GM19324 (cell line): ENCODE measurements around the gene PRICKLE1.
"Not testable (repeated sequence)": the region's sequence is repeated elsewhere in the genome, so short reads cannot be mapped to it uniquely, and the experiment has no call there.

Experiments used
- ATAC-seq: cut with Tn5 transposase; IDR thresholded peaks from one replicate; pipeline ENCODE4 v1.9.1; 2021; ENCODE audit warnings: mild to moderate bottlenecking, moderate library complexity; ENCODE audit not compliant: unreplicated experiment, low FRiP score

PRICKLE1 gene

DNA sequence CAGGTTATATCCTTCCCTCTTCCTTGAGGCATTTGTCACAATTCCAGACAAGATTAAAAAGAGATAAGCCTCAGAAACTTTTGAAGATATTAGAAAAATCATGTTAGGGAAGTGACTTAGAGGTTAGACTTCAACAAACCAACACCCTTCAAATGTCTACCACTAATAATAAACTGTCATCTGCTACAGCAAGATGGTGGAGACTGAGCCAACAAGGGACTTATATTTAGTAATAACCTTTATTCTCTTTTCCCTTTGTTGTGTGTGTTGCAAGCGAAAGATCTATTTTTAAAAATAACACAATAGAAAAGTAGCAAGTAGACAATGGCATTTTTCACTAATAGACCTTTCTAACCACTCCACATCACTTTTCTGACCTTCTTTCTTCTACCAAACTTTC lies 28.6 kb downstream of the PRICKLE1 start:
- ATAC-seq, result no peak

DNA sequence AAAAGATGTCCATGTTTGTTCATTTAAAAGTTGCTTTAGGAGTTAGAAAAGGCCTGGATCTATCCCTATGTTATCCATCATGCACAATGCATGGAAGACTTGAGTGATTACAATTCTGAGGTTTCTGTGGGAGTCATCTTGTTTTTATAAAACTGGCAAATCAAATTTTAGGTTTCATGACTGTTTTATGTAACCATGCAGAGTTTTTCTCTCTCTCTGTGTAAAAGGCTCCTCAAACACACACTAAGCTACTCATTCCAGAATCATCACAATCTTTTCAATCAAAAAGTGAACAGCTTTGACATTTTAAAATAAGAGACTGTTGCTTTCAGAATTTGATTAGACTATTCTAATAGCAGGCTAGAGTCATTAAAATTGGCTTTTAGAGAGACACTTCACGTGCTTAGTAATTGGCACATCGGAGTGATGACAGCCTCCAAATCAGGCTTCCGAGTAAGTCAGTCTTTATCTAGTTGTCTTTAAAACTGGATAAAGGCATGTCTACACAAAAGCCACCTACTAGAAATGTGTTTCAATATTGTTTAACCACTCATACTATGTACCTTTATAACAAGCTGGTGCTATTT lies 31.9 kb downstream of the PRICKLE1 start:
- ATAC-seq, result no peak

DNA sequence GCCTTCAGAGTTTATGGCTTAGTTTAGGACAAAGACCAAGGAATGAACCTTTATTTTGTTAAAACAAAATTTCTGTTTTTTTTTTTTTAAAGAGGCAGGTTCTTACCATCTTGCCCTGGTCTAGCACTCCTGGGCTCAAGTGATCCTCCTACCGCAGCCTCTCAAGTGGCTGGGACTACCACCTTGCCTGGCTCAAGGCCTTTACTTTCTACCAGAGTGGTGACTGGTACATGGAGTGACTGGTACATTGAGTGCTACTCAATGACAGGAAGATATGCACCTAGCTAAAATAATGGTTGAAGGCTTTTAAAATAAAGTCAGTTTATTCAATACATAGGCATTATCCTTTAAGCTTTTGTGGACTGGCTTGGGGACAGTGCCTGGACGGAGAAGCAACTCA lies 32.6 kb downstream of the PRICKLE1 start:
- no peak for ATAC-seq

DNA sequence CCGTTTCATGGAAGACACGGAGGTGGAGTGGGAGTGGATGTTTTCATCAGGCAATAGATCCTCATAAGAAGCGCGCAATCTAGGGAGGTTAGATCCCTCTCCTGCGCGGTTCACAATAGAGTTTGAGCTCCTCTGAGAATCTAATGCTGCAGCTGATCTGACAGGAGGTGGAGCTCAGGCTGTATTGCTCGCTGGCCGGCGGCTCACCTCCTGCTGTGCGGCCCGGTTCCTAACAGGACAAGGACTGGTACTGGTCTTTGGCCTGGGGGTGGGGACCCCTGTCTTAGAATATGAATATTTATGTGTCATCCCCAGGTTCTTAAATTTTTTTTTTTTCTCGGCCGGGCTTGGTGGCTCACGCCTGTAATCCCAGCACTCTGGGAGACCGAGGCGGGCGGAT lies 36.7 kb downstream of the PRICKLE1 start:
- ATAC-seq, result no peak

DNA sequence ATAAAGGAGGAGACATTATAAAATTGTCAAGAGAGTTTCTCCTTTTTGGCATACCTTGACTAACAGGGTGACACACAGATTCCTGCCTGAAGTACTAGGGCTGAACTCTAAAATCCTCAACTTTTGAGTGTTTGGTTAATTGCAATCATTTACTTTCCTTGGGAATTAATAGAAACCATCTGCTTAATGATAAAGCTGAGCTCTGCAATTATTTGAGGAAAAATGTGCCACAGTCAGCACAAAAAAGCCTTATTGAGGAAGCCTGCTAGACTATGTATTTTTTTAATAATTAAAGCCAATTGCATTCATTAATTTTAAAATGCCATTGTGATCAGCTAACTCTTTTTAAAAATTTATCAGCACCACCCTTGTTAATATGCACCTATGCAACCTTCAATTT lies 38.7 kb downstream of the PRICKLE1 start:
- no peak for ATAC-seq

DNA sequence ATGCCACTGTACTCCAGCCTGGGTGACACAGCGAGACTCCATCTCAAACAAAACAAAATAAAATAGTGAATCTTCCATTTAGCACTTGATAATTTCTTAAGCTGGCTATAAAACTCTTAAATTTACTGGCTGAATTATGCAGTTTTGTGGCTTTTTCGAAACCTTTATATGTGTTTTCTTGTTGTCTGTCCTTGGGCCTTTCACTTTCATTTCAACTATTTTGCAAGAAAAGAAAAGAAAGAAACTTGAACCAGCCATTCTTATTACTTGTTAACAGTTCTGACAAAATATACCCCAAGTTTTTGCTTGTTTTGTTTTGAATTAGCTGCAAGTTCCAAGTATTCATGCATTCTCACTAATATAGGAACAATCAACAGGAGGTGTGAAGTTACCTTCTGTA lies 42.8 kb downstream of the PRICKLE1 start:
- ATAC-seq, result no peak

DNA sequence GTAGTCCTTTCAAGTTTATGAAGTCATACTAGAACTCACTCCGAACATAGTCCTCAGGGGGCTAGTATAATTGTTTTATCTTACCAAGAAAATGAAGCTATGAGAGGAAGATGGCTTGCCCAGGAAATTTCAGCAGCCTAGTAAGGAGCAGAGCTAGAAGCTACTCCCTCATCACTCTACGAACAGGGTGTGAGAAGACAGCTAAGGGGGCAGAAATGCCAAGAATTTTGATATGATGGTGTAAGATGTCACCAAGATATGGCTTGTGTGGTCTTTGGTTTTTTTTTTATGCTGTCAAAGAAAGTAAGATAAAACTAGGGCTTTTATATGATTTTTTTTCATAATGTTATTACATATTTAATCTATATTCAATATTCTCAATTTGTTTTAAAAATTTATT lies 47.6 kb downstream of the PRICKLE1 start:
- ATAC-seq, result no peak

DNA sequence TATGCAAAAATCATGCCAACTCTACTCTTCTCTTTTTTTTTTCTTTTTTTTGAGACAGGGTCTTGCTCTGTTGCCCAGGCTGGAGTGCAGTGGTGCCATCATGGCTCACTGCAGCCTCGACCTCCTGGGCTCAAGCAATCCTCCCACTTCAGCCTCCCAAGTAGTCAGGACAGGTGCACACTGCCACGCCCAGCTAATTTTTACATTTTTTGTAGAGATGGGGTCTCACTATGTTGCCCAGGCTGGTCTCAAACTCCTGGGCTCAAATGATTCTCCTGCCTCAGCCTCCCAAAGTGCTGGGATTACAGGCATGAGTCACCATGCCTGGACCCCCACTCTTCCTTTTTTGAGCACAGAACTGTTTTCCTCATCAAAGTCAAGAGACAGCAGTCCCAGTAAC lies 48.2 kb downstream of the PRICKLE1 start:
- not testable (repeated sequence) for ATAC-seq

DNA sequence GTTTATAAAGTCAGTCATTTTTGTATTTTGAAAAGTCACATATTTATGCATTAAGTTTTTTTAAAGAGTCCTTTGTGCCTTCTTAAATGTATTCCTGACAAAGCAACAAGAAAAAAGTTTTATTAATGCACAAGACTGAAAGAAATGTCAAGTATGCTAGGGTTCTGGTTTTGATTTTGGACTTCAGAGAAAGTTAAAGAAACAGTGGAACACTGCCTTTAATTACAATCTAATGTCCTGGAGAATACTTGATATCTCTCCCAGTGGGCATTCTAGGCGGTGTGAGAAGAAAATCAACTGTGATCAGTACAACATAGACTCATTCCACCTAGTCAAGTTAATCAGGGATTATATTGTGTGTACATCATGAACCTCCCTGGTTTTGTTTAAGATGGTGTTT lies 49.9 kb downstream of the PRICKLE1 start:
- ATAC-seq, result no peak

DNA sequence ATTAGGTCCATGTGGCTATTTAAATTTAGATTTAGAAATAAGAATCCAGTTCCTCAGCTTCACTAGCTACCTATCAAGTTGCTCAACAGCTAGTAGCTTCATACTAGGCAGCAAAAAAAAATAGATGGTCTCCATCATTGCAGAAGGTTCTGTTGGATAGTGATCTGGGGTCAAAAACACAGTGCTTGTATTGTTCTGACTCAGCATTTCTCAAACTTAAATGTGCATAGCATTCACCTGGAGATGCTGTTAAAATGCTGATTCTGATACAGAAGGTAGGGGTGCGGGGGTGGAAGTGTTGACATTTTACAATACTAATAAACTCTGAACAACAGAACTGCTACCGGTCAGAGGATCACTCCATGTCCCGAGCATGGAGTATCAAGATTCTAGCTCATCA lies 51.3 kb downstream of the PRICKLE1 start:
- ATAC-seq, result no peak

DNA sequence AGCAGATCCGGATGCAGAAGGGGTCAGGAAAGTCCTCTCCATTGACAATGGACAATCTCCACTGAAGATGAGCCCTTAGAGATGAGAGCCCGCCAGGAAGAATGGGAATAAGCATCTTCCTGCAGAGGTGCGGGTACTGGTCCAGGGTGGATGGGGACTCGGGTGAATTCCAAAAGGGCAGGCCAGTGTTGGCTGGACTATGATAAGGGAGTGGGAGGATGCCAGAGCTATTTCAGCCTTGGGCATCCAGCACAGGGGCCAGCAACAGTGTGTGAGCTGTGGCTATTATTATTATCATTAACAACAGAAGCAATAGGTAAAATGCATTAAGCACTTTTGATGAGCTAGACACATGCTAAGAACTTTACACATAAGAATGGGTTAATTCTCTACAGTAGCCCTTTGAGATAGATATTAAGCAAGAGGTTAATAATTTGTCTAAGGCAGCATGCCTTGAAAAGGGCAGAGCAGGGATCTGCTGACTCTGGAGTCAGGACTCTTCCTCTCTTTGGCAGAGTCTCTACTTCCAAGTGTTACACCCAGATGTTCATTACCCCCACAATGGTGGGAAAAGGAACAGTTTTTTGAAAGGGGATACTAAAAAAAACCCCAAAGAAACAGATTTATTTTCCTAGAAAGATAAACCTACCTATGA lies 55.2 kb downstream of the PRICKLE1 start:
- ATAC-seq, result no peak

DNA sequence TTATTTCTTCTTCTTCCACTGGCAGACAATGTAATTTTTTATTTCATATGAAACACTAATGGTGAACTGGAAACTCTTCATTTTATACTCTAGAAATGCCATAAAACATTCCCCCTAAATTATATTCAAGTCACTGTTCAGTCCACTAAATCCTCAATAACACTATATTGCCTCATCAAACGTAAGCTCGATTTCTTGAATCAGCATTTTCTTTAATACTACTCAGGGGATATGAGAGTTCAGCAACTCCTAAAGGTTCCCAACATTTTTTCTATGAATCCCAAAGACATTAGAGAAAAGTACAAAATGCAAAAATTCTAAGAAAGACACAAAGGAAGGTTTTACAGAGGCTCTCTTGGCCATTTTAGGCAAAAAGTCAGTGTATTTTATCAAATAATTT lies 59.3 kb downstream of the PRICKLE1 start:
- ATAC-seq, result no peak

DNA sequence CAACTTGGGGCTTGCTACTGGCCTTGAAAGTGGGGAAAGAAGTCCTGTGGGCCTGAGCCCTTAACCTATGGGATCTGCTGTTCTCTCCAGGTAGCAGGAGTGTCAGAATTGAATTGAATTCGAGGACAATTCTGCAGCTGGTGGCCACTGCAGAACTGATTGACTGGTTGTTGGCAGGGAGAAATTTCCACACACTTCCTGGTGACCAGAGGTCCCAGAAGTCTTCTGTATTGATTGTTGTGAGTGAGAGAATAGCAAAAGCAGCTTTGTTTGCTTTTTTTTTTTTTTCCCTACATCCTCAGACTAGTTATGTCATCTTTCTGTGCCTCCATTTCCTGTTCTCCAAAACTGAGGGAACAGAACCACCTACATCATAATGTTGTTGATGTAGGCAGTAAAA lies 64.1 kb downstream of the PRICKLE1 start:
- ATAC-seq, result no peak

DNA sequence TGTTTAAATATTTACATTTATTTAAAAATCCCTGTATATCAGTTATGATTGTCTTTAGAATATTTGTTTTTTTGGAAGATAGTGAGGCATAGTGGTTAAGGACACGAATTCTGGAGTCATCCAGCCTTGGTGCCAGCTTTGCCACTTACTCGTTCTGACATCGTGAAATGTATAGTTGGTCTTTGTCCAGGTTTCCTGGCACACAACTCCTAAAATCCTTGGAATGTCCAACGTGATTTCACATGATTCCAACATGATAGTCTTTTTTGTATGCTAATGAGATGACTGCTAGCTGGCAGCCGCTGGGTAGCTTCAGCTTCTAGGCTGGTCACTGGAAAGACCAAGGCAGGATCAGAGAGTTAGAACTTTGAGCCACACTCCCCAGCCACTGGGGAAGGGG lies 64.8 kb downstream of the PRICKLE1 start:
- ATAC-seq, result no peak

DNA sequence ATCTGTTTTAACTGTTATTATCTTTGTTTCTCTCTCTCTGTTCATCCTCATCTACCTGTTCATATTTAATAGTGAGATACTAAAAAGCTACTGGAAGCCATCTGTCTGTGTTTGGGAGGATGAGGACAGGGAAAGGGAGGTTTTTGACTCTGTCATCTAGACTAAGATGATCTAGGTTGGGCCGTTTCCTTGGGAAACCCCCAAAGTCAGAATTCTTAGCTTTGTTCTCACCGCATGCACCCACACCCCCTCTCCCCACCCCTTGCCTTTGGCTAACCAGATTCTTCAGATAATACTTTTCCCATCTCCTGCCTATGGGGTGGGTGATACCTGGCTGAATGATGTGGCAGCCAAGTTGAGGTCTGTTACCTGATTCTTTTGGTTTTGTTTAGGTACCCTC lies 73.0 kb downstream of the PRICKLE1 start:
- no peak for ATAC-seq

DNA sequence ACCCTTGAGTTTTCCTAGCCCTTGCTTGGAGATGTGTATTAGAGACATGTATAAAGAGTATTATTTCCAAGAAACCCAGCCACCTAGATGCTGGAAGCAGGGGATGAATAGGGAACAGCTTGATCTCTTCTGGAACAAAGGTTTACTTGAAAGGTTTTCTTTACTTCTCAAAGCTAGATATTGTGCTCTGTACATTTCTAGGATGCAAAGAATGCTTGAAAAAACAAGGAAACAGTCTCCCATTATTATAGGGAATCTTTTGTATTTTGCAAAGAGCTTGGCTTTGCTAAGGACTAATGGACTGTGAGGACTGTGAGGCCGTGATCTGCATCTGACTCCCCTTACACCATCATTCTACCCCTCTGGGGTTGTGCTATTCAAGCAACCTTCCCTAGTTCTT lies 77.9 kb downstream of the PRICKLE1 start:
- ATAC-seq, result no peak

DNA sequence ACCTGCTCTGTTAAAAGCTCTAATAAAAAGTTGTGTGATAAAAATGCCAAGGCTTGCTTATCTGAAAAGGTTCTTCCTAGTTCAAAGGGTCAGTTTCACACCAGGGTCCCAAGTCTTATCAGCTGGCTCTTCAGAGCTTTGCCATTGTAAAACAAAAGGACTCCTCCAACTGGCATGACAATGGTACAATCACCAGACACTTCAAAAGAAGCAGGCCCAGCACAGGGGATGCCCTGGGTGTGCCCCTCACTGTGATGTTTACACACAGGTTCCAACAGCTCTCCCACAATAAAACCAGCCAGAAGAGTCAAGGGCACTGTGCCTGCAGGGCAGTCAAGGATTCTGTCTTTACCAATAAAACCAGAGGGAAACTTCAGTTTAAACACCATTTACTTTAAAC lies 78.7 kb downstream of the PRICKLE1 start:
- no peak for ATAC-seq

DNA sequence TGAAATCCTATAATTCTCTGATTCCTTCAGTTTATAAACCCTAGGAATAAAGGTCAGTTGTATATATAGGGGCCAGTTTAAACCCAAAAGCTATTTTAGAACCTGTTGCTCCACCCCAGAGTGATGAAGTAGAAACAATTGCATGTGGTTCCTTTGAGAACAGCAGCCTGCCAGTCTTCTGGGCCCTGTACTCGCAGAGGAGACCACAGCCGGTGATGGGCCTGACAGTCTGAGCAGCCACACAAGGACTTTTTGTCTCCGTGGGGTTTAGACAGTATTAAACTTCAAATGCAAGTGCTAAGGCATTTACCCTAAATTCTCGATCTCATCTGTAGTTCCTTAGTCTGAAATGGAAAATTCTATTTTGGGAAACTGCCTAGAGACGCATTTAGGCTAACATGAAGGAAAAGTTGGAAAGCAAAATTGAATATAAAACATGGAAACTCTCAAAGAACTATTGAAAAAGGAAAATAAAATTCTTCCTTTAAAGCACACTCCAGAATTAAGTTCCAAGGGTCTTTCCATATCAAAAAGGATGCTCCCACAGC lies 80.6 kb downstream of the PRICKLE1 start:
- no peak for ATAC-seq

DNA sequence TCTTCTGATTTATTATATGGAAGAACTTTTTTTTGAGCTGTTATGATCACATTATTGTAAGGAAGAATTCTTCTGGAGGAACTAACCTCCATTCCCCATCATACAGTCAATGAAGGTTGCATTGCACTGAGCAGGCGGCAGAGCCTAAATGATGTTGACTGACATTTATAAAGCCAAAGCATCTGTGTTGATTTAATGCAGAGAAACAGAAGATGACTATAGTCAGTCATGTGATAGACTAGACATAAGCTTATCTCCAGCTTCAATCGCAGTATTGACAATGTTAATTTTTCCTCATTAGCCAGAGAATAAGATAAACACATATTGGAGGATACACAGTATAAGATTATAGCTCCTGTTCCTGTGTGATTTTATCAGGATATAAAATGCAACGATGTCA lies 82.0 kb downstream of the PRICKLE1 start:
- ATAC-seq, result no peak

DNA sequence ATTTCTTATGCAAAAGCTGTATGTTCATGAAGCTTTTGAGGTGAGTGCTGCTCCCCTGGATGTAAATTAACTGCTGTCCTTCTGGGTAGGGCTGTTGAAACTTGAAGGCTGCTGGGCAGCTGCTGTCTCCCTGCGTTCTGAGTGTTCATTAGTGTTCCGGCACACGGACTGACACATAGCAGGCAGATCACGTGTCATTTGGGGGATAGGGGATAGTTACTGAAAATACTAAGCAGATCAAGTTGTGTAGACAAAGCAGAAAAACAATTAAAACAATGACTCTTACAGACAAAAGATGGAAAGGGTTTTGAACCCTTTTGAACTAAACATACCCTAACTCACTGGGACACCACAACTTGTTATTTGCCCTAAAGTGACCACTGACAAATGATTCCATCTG lies 82.5 kb downstream of the PRICKLE1 start:
- no peak for ATAC-seq

DNA sequence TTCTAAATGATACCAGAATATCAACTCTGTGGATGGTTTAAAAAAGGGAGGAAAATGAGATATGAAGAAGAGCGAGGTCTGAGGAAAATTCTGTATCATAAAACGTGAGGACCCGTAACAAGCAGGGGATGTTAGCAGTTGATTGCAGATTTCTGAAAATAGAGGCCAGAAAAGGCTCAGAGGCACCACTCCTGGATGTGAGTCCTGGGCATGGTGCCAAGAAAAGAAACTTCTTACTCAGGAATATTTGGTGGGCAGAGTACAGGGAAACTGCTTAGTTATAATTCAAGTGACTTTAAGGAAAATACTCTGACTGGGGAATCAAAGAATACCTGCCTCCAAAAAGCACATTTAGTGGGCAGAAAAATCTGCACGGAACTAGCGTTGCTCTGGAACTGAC lies 85.5 kb downstream of the PRICKLE1 start:
- ATAC-seq, result no peak

DNA sequence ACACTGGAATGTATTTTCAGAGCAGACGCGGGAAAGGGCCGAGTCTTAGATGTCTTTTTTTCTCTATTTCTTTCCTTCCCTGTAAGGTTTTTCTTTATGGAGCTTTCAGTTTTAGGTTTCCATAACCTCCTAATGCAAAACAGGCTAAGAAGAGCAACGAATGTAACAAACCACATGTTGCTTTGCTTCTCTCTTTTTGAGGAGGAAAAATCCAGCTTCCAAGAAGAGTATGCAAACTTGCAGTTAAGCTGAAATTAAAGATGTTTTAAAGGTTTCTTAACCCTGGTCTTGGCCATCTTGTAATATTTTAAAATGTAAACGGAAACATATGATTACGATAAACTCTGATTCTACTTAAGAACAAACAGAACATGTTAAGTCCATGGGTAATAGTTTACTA lies 86.9 kb downstream of the PRICKLE1 start:
- ATAC-seq, result no peak
